HepG2 (cell line): ENCODE data around the gene BCAS4. TPM values are rescaled to one million over a fixed set of nuclear protein-coding genes. Genes with fewer than 3 reads are reported as not detected.
A peak's percentile ranks its signal among the peaks of the same experiment; 100 is the strongest.

Source experiments
- AGO2 ChIP-seq: fragments of 200-400 bp; formaldehyde crosslinking; optimal IDR thresholded peaks from 2 replicates; pipeline ENCODE3; 2017; ENCODE audit warnings: mild to moderate bottlenecking, low read depth, low read length, moderate library complexity
- ARNT2 ChIP-seq: sonication (generic); formaldehyde crosslinking; IDR thresholded peaks from 2 replicates; pipeline ENCODE4 v1.8.0; 2022; ENCODE audit warnings: mild to moderate bottlenecking, low read depth, missing genetic modification reagents, moderate library complexity
- BHLHE40 ChIP-seq: IDR thresholded peaks from 2 replicates; pipeline ENCODE4 v1.6.1; 2011; ENCODE audit warnings: low read length, improper control_type of control experiment
- ELF3 ChIP-seq: IDR thresholded peaks from 2 replicates; pipeline ENCODE4 v1.6.1; 2016; ENCODE audit warnings: missing genetic modification reagents, missing compliant biosample characterization
- MAFK ChIP-seq, 2 experiments: IDR thresholded peaks in 1 of 2; conservative IDR thresholded peaks in 1 of 2; 2 replicates each; pipeline ENCODE4 v1.6.1; 2011; ENCODE audit warnings: improper control_type of control experiment in 2 of 2, low read length in 2 of 2
- NRL ChIP-seq: sonication (generic); formaldehyde crosslinking; IDR thresholded peaks from 2 replicates; pipeline ENCODE4 v1.5.0; 2020; ENCODE audit warnings: missing genetic modification reagents, mild to moderate bottlenecking, moderate library complexity, borderline replicate concordance
- SAP130 ChIP-seq: IDR thresholded peaks from 2 replicates; pipeline ENCODE4 v1.6.1; 2016; ENCODE audit warnings: low read depth
- TCF7L2 ChIP-seq: IDR thresholded peaks from 2 replicates; pipeline ENCODE4 v1.6.1; 2011; ENCODE audit warnings: mild to moderate bottlenecking, low read depth, low read length, moderate library complexity
- ZBTB43 ChIP-seq: sonication (generic); formaldehyde crosslinking; conservative IDR thresholded peaks from 2 replicates; pipeline ENCODE4 v1.4.0; 2020; ENCODE audit warnings: missing genetic modification reagents
- ZGPAT ChIP-seq: IDR thresholded peaks from 2 replicates; pipeline ENCODE4 v1.6.1; 2016; ENCODE audit warnings: mild to moderate bottlenecking
- ZNF33B ChIP-seq: sonication (generic); formaldehyde crosslinking; IDR thresholded peaks from 2 replicates; pipeline ENCODE4 v1.5.1; 2020; ENCODE audit warnings: mild to moderate bottlenecking, missing genetic modification reagents
- ZNF569 ChIP-seq: sonication (generic); formaldehyde crosslinking; IDR thresholded peaks from 2 replicates; pipeline ENCODE4 v1.5.0; 2020; ENCODE audit warnings: mild to moderate bottlenecking, missing genetic modification reagents, moderate library complexity, borderline replicate concordance
- ZNF605 ChIP-seq: sonication (generic); formaldehyde crosslinking; IDR thresholded peaks from 2 replicates; pipeline ENCODE4 v1.8.0; 2022; ENCODE audit warnings: mild to moderate bottlenecking, missing genetic modification reagents
- ZNF761 ChIP-seq: sonication (generic); formaldehyde crosslinking; conservative IDR thresholded peaks from 2 replicates; pipeline ENCODE4 v1.4.0; 2020; ENCODE audit warnings: mild to moderate bottlenecking, missing genetic modification reagents
- ZNF777 ChIP-seq: sonication (generic); formaldehyde crosslinking; IDR thresholded peaks from 2 replicates; pipeline ENCODE4 v1.4.0; 2020; ENCODE audit warnings: missing genetic modification reagents
- polyA plus RNA-seq, 8 experiments: library from polyadenylated mRNA; depleted of rRNA in 3 of 8; stranded (reverse) in 7 of 8; unstranded in 1 of 8; fragments of >200 nt; fragmentation: Illumina TruSeq in 4 of 8; extraction: Trizol in 4 of 8; gene quantifications; 2 replicates each; pipeline versions ENCODE4 v1.2.1 to v1.2.3, GENCODE V29; 2011 to 2016; ENCODE audit warnings: low read depth in 4 of 8, missing spikeins in 1 of 8, mixed read lengths in 1 of 8; ENCODE audit not compliant: insufficient read depth in 1 of 8
- total RNA-seq, 5 experiments: library from RNA; depleted of rRNA; stranded (reverse); fragments of >200 nt; fragmentation: Illumina TruSeq; extraction: Trizol; gene quantifications; 2 replicates each; pipeline ENCODE4 v1.2.3, GENCODE V29; 2016; ENCODE audit warnings: low read depth in 1 of 5
- TF ChIP-seq, protein P1 (sequence below): IDR thresholded peaks from 2 replicates; pipeline ENCODE4 v1.6.1; 2016; ENCODE audit warnings: missing compliant biosample characterization, missing genetic modification reagents, borderline replicate concordance
- TF ChIP-seq, protein P2 (sequence below): sonication (generic); formaldehyde crosslinking; IDR thresholded peaks from 2 replicates; pipeline ENCODE4 v1.4.0; 2020; ENCODE audit warnings: mild to moderate bottlenecking, missing genetic modification reagents
- TF ChIP-seq, protein P3 (sequence below): sonication (generic); formaldehyde crosslinking; IDR thresholded peaks from 2 replicates; pipeline ENCODE4 v1.4.0; 2020; ENCODE audit warnings: mild to moderate bottlenecking, missing genetic modification reagents
- TF ChIP-seq, protein P4 (sequence below), 2 experiments: sonication (generic) in 1 of 2; formaldehyde crosslinking in 1 of 2; IDR thresholded peaks; 2 replicates each; pipeline versions ENCODE4 v1.5.1 to v1.6.1; 2011 to 2020; ENCODE audit warnings: borderline replicate concordance in 1 of 2, low read depth in 1 of 2, low read length in 1 of 2, mild to moderate bottlenecking in 1 of 2, missing genetic modification reagents in 1 of 2, moderate library complexity in 1 of 2
- TF ChIP-seq, protein P5 (sequence below): sonication (generic); formaldehyde crosslinking; IDR thresholded peaks from 2 replicates; pipeline ENCODE4 v1.8.1; 2023; ENCODE audit warnings: missing genetic modification reagents, inconsistent platforms, borderline replicate concordance

BCAS4 gene
- total and polyA plus RNA-seq, 2 of the 13 experiments (the other 11 are each of a cell fraction or from before 2014, with no cell fraction given): 7.2 to 8.0 TPM

GRCh38 chr20:50790651-50791277 lies 4.1 kb upstream of the BCAS4 start (continued):
- TF ChIP-seq, protein P1, sequence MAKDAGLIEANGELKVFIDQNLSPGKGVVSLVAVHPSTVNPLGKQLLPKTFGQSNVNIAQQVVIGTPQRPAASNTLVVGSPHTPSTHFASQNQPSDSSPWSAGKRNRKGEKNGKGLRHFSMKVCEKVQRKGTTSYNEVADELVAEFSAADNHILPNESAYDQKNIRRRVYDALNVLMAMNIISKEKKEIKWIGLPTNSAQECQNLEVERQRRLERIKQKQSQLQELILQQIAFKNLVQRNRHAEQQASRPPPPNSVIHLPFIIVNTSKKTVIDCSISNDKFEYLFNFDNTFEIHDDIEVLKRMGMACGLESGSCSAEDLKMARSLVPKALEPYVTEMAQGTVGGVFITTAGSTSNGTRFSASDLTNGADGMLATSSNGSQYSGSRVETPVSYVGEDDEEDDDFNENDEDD: peak; percentile 96
- TF ChIP-seq BHLHE40 (peak; percentile 56), ZNF605 (CRISPR knock-in tag) (0 out of 2 replicates have a peak, but pooled peaks have one; percentile 37), ZNF777 (CRISPR knock-in tag) (peak; percentile 77), ZNF33B (CRISPR knock-in tag) (peak; percentile 82; the same call in 1 of the 2 replicates), NRL (peak; percentile 95), ARNT2 (peak; percentile 94), ZNF569 (CRISPR knock-in tag) (no peak), ELF3 (peak; percentile 76), SAP130 (peak; percentile 81), ZGPAT (CRISPR knock-in tag) (peak; percentile 98), TCF7L2 (no peak), AGO2 (peak; percentile 52), ZBTB43 (CRISPR knock-in tag) (peak; percentile 91), MAFK (conservative IDR thresholded peaks at IDR 0.05 in 1 of 2, IDR thresholded peaks at IDR 0.05 in 1 of 2; ENCODE audit: low read length in 2 of 2) (no peak), ZNF761 (CRISPR knock-in tag) (peak; percentile 97)
- TF ChIP-seq, protein P2, sequence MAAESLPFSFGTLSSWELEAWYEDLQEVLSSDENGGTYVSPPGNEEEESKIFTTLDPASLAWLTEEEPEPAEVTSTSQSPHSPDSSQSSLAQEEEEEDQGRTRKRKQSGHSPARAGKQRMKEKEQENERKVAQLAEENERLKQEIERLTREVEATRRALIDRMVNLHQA: no peak
- TF ChIP-seq, protein P3, sequence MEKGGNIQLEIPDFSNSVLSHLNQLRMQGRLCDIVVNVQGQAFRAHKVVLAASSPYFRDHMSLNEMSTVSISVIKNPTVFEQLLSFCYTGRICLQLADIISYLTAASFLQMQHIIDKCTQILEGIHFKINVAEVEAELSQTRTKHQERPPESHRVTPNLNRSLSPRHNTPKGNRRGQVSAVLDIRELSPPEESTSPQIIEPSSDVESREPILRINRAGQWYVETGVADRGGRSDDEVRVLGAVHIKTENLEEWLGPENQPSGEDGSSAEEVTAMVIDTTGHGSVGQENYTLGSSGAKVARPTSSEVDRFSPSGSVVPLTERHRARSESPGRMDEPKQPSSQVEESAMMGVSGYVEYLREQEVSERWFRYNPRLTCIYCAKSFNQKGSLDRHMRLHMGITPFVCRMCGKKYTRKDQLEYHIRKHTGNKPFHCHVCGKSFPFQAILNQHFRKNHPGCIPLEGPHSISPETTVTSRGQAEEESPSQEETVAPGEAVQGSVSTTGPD (CRISPR knock-in tag): no peak
- TF ChIP-seq, protein P4, sequence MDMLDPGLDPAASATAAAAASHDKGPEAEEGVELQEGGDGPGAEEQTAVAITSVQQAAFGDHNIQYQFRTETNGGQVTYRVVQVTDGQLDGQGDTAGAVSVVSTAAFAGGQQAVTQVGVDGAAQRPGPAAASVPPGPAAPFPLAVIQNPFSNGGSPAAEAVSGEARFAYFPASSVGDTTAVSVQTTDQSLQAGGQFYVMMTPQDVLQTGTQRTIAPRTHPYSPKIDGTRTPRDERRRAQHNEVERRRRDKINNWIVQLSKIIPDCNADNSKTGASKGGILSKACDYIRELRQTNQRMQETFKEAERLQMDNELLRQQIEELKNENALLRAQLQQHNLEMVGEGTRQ (IDR thresholded peaks at IDR 0.05; ENCODE audit: low read depth, low read length): no peak
- TF ChIP-seq, protein P4 (CRISPR knock-in tag; IDR thresholded peaks at IDR 0.05; ENCODE audit: borderline replicate concordance): no peak; the same call in 1 of the 2 replicates
- TF ChIP-seq, protein P5, sequence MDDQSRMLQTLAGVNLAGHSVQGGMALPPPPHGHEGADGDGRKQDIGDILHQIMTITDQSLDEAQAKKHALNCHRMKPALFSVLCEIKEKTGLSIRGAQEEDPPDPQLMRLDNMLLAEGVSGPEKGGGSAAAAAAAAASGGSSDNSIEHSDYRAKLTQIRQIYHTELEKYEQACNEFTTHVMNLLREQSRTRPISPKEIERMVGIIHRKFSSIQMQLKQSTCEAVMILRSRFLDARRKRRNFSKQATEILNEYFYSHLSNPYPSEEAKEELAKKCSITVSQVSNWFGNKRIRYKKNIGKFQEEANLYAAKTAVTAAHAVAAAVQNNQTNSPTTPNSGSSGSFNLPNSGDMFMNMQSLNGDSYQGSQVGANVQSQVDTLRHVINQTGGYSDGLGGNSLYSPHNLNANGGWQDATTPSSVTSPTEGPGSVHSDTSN (CRISPR knock-in tag): peak; percentile 81
